ENCODE results near the gene NSUN3. TPM values are rescaled to one million over a fixed set of nuclear protein-coding genes. Genes with fewer than 3 reads are reported as not detected.
"Not testable (repeated sequence)": the region's sequence is repeated elsewhere in the genome, so short reads cannot be mapped to it uniquely, and the experiment has no call there.

Gene NSUN3
- total RNA-seq, 1 donor from 2014 or later, result 4.8 TPM

- DNase-seq (ENCODE audit: low spot score) (no peak), ATAC-seq (no peak)
Measured at GRCh38 chr3:94066506-94067500, 3.9 kb downstream of the NSUN3 start.

- DNase-seq (ENCODE audit: low spot score) (no peak), ATAC-seq (peak; percentile 71)
Measured at GRCh38 chr3:94069194-94069813, 6.4 kb downstream of the NSUN3 start.

GRCh38 chr3:94070341-94070911 is 7.6 kb downstream of the NSUN3 start:
- DNase-seq (ENCODE audit: low spot score), result no peak
- no peak for ATAC-seq

- DNase-seq (ENCODE audit: low spot score) (no peak), ATAC-seq (no peak)
Measured at GRCh38 chr3:94071713-94072284, 8.9 kb downstream of the NSUN3 start.

GRCh38 chr3:94076055-94076454 is 13.2 kb downstream of the NSUN3 start:
- DNase-seq (ENCODE audit: low spot score) (no peak), ATAC-seq (no peak)

GRCh38 chr3:94080552-94080951 is 17.7 kb downstream of the NSUN3 start:
- DNase-seq (ENCODE audit: low spot score); ATAC-seq: not testable (repeated sequence)

GRCh38 chr3:94081884-94082283 is 19.0 kb downstream of the NSUN3 start:
- DNase-seq (ENCODE audit: low spot score), result no peak

GRCh38 chr3:94082391-94082937 is 19.6 kb downstream of the NSUN3 start:
- ATAC-seq (no peak), DNase-seq (ENCODE audit: low spot score) (no peak)

More at GRCh38 chr3:94081884-94082283, 19.0 kb downstream of the NSUN3 start:
- no peak for ATAC-seq

- ATAC-seq (peak; percentile 65), DNase-seq (ENCODE audit: low spot score) (no peak)
Measured at GRCh38 chr3:94083261-94083660, 20.4 kb downstream of the NSUN3 start.

GRCh38 chr3:94089126-94089525 is 26.3 kb downstream of the NSUN3 start:
- DNase-seq (ENCODE audit: low spot score) (no peak), ATAC-seq (no peak)

- no peak for ATAC-seq
Measured at GRCh38 chr3:94092086-94092485, 29.2 kb downstream of the NSUN3 start.

GRCh38 chr3:94093151-94093550 is 30.3 kb downstream of the NSUN3 start:
- ATAC-seq (no peak), DNase-seq (ENCODE audit: low spot score) (no peak)

More at GRCh38 chr3:94092086-94092485, 29.2 kb downstream of the NSUN3 start:
- DNase-seq (ENCODE audit: low spot score), result no peak

GRCh38 chr3:94095111-94095510 is 32.2 kb downstream of the NSUN3 start:
- no peak for ATAC-seq

GRCh38 chr3:94098452-94098851 is 35.6 kb downstream of the NSUN3 start:
- ATAC-seq (peak; percentile 36), DNase-seq (ENCODE audit: low spot score) (no peak)

More at GRCh38 chr3:94095111-94095510, 32.2 kb downstream of the NSUN3 start:
- DNase-seq (ENCODE audit: low spot score), result no peak

- DNase-seq (ENCODE audit: low spot score) (no peak), ATAC-seq (no peak)
Measured at GRCh38 chr3:94099311-94099710, 36.5 kb downstream of the NSUN3 start.

GRCh38 chr3:94101860-94102259 is 39.0 kb downstream of the NSUN3 start:
- ATAC-seq, result no peak
- no peak for DNase-seq (ENCODE audit: low spot score)

GRCh38 chr3:94106268-94106667 is 43.4 kb downstream of the NSUN3 start:
- no peak for DNase-seq (ENCODE audit: low spot score)
- no peak for ATAC-seq

- ATAC-seq; DNase-seq (ENCODE audit: low spot score): not testable (repeated sequence)
Measured at GRCh38 chr3:94110232-94110631, 47.4 kb downstream of the NSUN3 start.

- no peak for ATAC-seq
- no peak for DNase-seq (ENCODE audit: low spot score)
Measured at GRCh38 chr3:94110854-94111253, 48.0 kb downstream of the NSUN3 start.

GRCh38 chr3:94114666-94115065 is 51.8 kb downstream of the NSUN3 start:
- DNase-seq (ENCODE audit: low spot score) (no peak), ATAC-seq (no peak)

- ATAC-seq (no peak), DNase-seq (ENCODE audit: low spot score) (no peak)
Measured at GRCh38 chr3:94115482-94115881, 52.6 kb downstream of the NSUN3 start.
